DND-41 (cell line): Measurements from ENCODE around the gene GSE1.

Experiments used
- CTCF ChIP-seq: IDR thresholded peaks from 2 replicates; pipeline ENCODE4 v1.5.1; 2012; ENCODE audit warnings: borderline replicate concordance, low read length, moderate library complexity, mild to moderate bottlenecking; ENCODE audit not compliant: poor library complexity, severe bottlenecking; ENCODE audit errors: extremely low read depth
- EZH2 ChIP-seq: IDR thresholded peaks from 3 replicates; pipeline ENCODE4 v1.6.1; 2012; ENCODE audit warnings: borderline replicate concordance, low read depth, mild to moderate bottlenecking, moderate library complexity, low read length, inconsistent platforms; ENCODE audit not compliant: severe bottlenecking

- TF ChIP-seq CTCF (no peak), EZH2 (no peak)
Measured at GRCh38 chr16:85569615-85570212, 43.4 kb upstream of the GSE1 start.
